Measurements from ENCODE around the gene ME2. TPM values are rescaled to one million over a fixed set of nuclear protein-coding genes. Genes with fewer than 3 reads are reported as not detected.

The ME2 gene
- total and polyA plus RNA-seq, 4 experiments from 2014 or later, result 48.6 to 53.5 (median 49.7) TPM

- H3K36me3 Mint-ChIP-seq, result peaks cover 65 to 73% of the 10 kb centered on the region in 2 donors
- peaks cover 21% of the 10 kb centered on the region for H3K36me3 ChIP-seq (ENCODE audit: insufficient read depth, low read length)
These were observed 32.1 kb downstream of the ME2 start for GRCh38 chr18:50911006-50911405.

GRCh38 chr18:50917021-50917420 is 38.1 kb downstream of the ME2 start:
- H3K9me3 ChIP-seq (ENCODE audit: control insufficient read depth in 1 of 2, low read length in 2 of 2), result no peaks in the 10 kb centered on the region
- H3K9me3 Mint-ChIP-seq, result peaks cover 0 to 2% (median 0%) of the 10 kb centered on the region in 8 donors
- no peak for DNase-seq
- peaks cover 0 to 11% (median under 1%) of the 10 kb centered on the region in 4 donors for H3K4me1 Mint-ChIP-seq
- H3K27me3 ChIP-seq (ENCODE audit: insufficient read depth, low read length), result no peaks in the 10 kb centered on the region
- CTCF ChIA-PET (ENCODE audit: partially characterized antibody), result no interaction called here
- H3K36me3 ChIP-seq (ENCODE audit: insufficient read depth, low read length), result peaks cover 31% of the 10 kb centered on the region
- peak overlapping the region in 2 of 7 donors; percentile 28 to 43 for H3K27ac Mint-ChIP-seq
- intact Hi-C loops (cut with micrococcal nuclease), result no loop called here
- H3K4me3 ChIP-seq (ENCODE audit: low read length in 2 of 2), result no peak overlapping the region
- POLR2A ChIA-PET (ENCODE audit: partially characterized antibody), result no interaction called here
- H3K27ac ChIP-seq (ENCODE audit: low read depth, low read length), result no peak overlapping the region
- H3K27me3 Mint-ChIP-seq, result no peaks in the 10 kb centered on the region
- no peaks in the 10 kb centered on the region for H3K4me1 ChIP-seq (ENCODE audit: insufficient read depth, low read length)
- H3K36me3 Mint-ChIP-seq, result peaks cover 54 to 70% of the 10 kb centered on the region in 2 donors
- no peak overlapping the region for H3K4me3 Mint-ChIP-seq

More at GRCh38 chr18:50911006-50911405, 32.1 kb downstream of the ME2 start:
- Histone ChIP-seq H3K4me3 (ENCODE audit: low read length in 2 of 2) (no peak overlapping the region), H3K9me3 (ENCODE audit: control insufficient read depth in 1 of 2, low read length in 2 of 2) (peaks cover 0 to 3% of the 10 kb centered on the region in 2 donors), H3K27ac (ENCODE audit: low read depth, low read length) (no peak overlapping the region), H3K27me3 (ENCODE audit: insufficient read depth, low read length) (no peaks in the 10 kb centered on the region), H3K4me1 (ENCODE audit: insufficient read depth, low read length) (peaks cover 8% of the 10 kb centered on the region)
- ChIA-PET POLR2A (ENCODE audit: partially characterized antibody) (interaction anchor here (1.6 kb wide), 1 partner anchor 32 kb away, joined by 5 read pairs; the partner anchor contains the start of gene ME2), CTCF (ENCODE audit: partially characterized antibody) (interaction anchor here (1.1 to 2.1 kb wide), 2 partner anchors 10 to 91 kb away, joined by 3 to 5 read pairs; no protein-coding TSS in a partner anchor)
- no peak for DNase-seq
- Mint-ChIP-seq H3K4me3 (no peak overlapping the region), H3K27ac (peak overlapping the region in 5 of 7 donors; percentile 5 to 76 (median 10)), H3K9me3 (peaks cover 0 to 7% (median 0%) of the 10 kb centered on the region in 8 donors), H3K27me3 (no peaks in the 10 kb centered on the region), H3K4me1 (peaks cover 14 to 28% (median 18%) of the 10 kb centered on the region in 4 donors)
- intact Hi-C loops (cut with micrococcal nuclease), result loop anchor here (5.0 kb wide), 1 partner anchor 34 kb away; the partner anchor contains the start of gene ME2

- Histone ChIP-seq H3K27ac (ENCODE audit: low read depth, low read length) (no peak overlapping the region), H3K4me1 (ENCODE audit: insufficient read depth, low read length) (no peaks in the 10 kb centered on the region), H3K4me3 (ENCODE audit: low read length in 2 of 2) (no peak overlapping the region), H3K9me3 (ENCODE audit: control insufficient read depth in 1 of 2, low read length in 2 of 2) (no peaks in the 10 kb centered on the region), H3K27me3 (ENCODE audit: insufficient read depth, low read length) (no peaks in the 10 kb centered on the region), H3K36me3 (ENCODE audit: insufficient read depth, low read length) (peaks cover 42% of the 10 kb centered on the region)
- Mint-ChIP-seq H3K4me1 (peaks cover 0 to 11% (median under 1%) of the 10 kb centered on the region in 4 donors), H3K36me3 (peaks cover 60 to 73% of the 10 kb centered on the region in 2 donors), H3K27ac (peak overlapping the region in 3 of 7 donors; percentile 19 to 74 (median 46)), H3K27me3 (no peaks in the 10 kb centered on the region), H3K9me3 (peaks cover 0 to 2% (median 0%) of the 10 kb centered on the region in 8 donors), H3K4me3 (no peak overlapping the region)
- no peak for DNase-seq
- CTCF ChIA-PET (ENCODE audit: partially characterized antibody), result no interaction called here
- POLR2A ChIA-PET (ENCODE audit: partially characterized antibody), result no interaction called here
- intact Hi-C loops (cut with micrococcal nuclease), result no loop called here
These were observed 39.2 kb downstream of the ME2 start for GRCh38 chr18:50918153-50918552.

- peaks cover 36% of the 10 kb centered on the region for H3K36me3 ChIP-seq (ENCODE audit: insufficient read depth, low read length)
- H3K27me3 ChIP-seq (ENCODE audit: insufficient read depth, low read length), result no peaks in the 10 kb centered on the region
- intact Hi-C loops (cut with micrococcal nuclease), result no loop called here
- no peaks in the 10 kb centered on the region for H3K4me1 ChIP-seq (ENCODE audit: insufficient read depth, low read length)
- Mint-ChIP-seq H3K27ac (no peak overlapping the region), H3K4me1 (peaks cover 0 to 1% (median 0%) of the 10 kb centered on the region in 4 donors), H3K27me3 (no peaks in the 10 kb centered on the region), H3K9me3 (peaks cover 0 to 6% (median 0%) of the 10 kb centered on the region in 8 donors), H3K4me3 (no peak overlapping the region), H3K36me3 (peaks cover 63 to 67% of the 10 kb centered on the region in 2 donors)
- H3K27ac ChIP-seq (ENCODE audit: low read depth, low read length), result no peak overlapping the region
- no peaks in the 10 kb centered on the region for H3K9me3 ChIP-seq (ENCODE audit: control insufficient read depth in 1 of 2, low read length in 2 of 2)
- no peak for DNase-seq
- ChIA-PET POLR2A (ENCODE audit: partially characterized antibody) (no interaction called here), CTCF (ENCODE audit: partially characterized antibody) (no interaction called here)
- no peak overlapping the region for H3K4me3 ChIP-seq (ENCODE audit: low read length in 2 of 2)
These were observed 45.5 kb downstream of the ME2 start for GRCh38 chr18:50924372-50924771.

GRCh38 chr18:50926521-50926920 is 47.6 kb downstream of the ME2 start:
- H3K36me3 Mint-ChIP-seq, result peaks cover 49 to 59% of the 10 kb centered on the region in 2 donors
- Histone ChIP-seq H3K27me3 (ENCODE audit: insufficient read depth, low read length) (no peaks in the 10 kb centered on the region), H3K4me3 (ENCODE audit: low read length in 2 of 2) (no peak overlapping the region), H3K27ac (ENCODE audit: low read depth, low read length) (no peak overlapping the region), H3K4me1 (ENCODE audit: insufficient read depth, low read length) (no peaks in the 10 kb centered on the region), H3K9me3 (ENCODE audit: control insufficient read depth in 1 of 2, low read length in 2 of 2) (no peaks in the 10 kb centered on the region), H3K36me3 (ENCODE audit: insufficient read depth, low read length) (peaks cover 26% of the 10 kb centered on the region)
- POLR2A ChIA-PET (ENCODE audit: partially characterized antibody), result no interaction called here
- DNase-seq, result no peak
- no peaks in the 10 kb centered on the region for H3K27me3 Mint-ChIP-seq
- peaks cover 0 to 6% (median 0%) of the 10 kb centered on the region in 8 donors for H3K9me3 Mint-ChIP-seq
- intact Hi-C loops (cut with micrococcal nuclease), result no loop called here
- no peak overlapping the region for H3K27ac Mint-ChIP-seq
- CTCF ChIA-PET (ENCODE audit: partially characterized antibody), result no interaction called here
- H3K4me3 Mint-ChIP-seq, result no peak overlapping the region
- no peaks in the 10 kb centered on the region for H3K4me1 Mint-ChIP-seq

GRCh38 chr18:50928551-50928950 is 49.6 kb downstream of the ME2 start:
- Histone ChIP-seq H3K27ac (ENCODE audit: low read depth, low read length) (no peak overlapping the region), H3K27me3 (ENCODE audit: insufficient read depth, low read length) (no peaks in the 10 kb centered on the region), H3K9me3 (ENCODE audit: control insufficient read depth in 1 of 2, low read length in 2 of 2) (no peaks in the 10 kb centered on the region), H3K36me3 (ENCODE audit: insufficient read depth, low read length) (peaks cover 10% of the 10 kb centered on the region), H3K4me3 (ENCODE audit: low read length in 2 of 2) (no peak overlapping the region), H3K4me1 (ENCODE audit: insufficient read depth, low read length) (no peaks in the 10 kb centered on the region)
- Mint-ChIP-seq H3K9me3 (peaks cover 0 to 6% (median 0%) of the 10 kb centered on the region in 8 donors), H3K4me3 (no peak overlapping the region), H3K4me1 (no peaks in the 10 kb centered on the region), H3K36me3 (peaks cover 38 to 47% of the 10 kb centered on the region in 2 donors), H3K27me3 (no peaks in the 10 kb centered on the region), H3K27ac (peak overlapping the region in 1 of 7 donors; percentile 48)
- DNase-seq, result no peak
- ChIA-PET POLR2A (ENCODE audit: partially characterized antibody) (no interaction called here), CTCF (ENCODE audit: partially characterized antibody) (no interaction called here)
- intact Hi-C loops (cut with micrococcal nuclease), result no loop called here

- H3K4me3 ChIP-seq (ENCODE audit: low read length in 2 of 2), result no peak overlapping the region
- Mint-ChIP-seq H3K36me3 (peaks cover 16 to 42% of the 10 kb centered on the region in 2 donors), H3K4me1 (peaks cover 0 to 3% (median 0%) of the 10 kb centered on the region in 4 donors), H3K4me3 (no peak overlapping the region), H3K27me3 (no peaks in the 10 kb centered on the region), H3K27ac (peak overlapping the region in 2 of 7 donors; percentile 36 to 42), H3K9me3 (no peaks in the 10 kb centered on the region)
- POLR2A ChIA-PET (ENCODE audit: partially characterized antibody), result interaction anchor here (1.0 kb wide), 1 partner anchor 33 kb away, joined by 3 read pairs; no protein-coding TSS in a partner anchor
- no peaks in the 10 kb centered on the region for H3K9me3 ChIP-seq (ENCODE audit: control insufficient read depth in 1 of 2, low read length in 2 of 2)
- CTCF ChIA-PET (ENCODE audit: partially characterized antibody), result no interaction called here
- H3K27me3 ChIP-seq (ENCODE audit: insufficient read depth, low read length), result no peaks in the 10 kb centered on the region
- no peaks in the 10 kb centered on the region for H3K36me3 ChIP-seq (ENCODE audit: insufficient read depth, low read length)
- no peak overlapping the region for H3K27ac ChIP-seq (ENCODE audit: low read depth, low read length)
- no peak for DNase-seq
- intact Hi-C loops (cut with micrococcal nuclease), result no loop called here
- H3K4me1 ChIP-seq (ENCODE audit: insufficient read depth, low read length), result no peaks in the 10 kb centered on the region
These were observed 54.8 kb downstream of the ME2 start for GRCh38 chr18:50933684-50934083.
